ENCODE data around the gene CNPY1. TPM values are rescaled to one million over a fixed set of nuclear protein-coding genes. Genes with fewer than 3 reads are reported as not detected.
"Not testable (repeated sequence)": the region's sequence is repeated elsewhere in the genome, so short reads cannot be mapped to it uniquely, and the experiment has no call there.

The CNPY1 gene
- total RNA-seq, 1 donor from 2014 or later = not detected

- ATAC-seq = no peak
These were observed 31.7 kb upstream of the CNPY1 start for GRCh38 chr7:155578016-155578415.

GRCh38 chr7:155577509-155577905 lies 31.1 kb upstream of the CNPY1 start:
- ATAC-seq = no peak

GRCh38 chr7:155576900-155577508 lies 30.6 kb upstream of the CNPY1 start:
- peak; percentile 95 for ATAC-seq

GRCh38 chr7:155576416-155576815 lies 30.1 kb upstream of the CNPY1 start:
- ATAC-seq = peak; percentile 60

GRCh38 chr7:155574556-155575290 lies 28.4 kb upstream of the CNPY1 start:
- no peak for ATAC-seq

GRCh38 chr7:155571581-155572345 lies 25.4 kb upstream of the CNPY1 start:
- no peak for ATAC-seq

- no peak for ATAC-seq
These were observed 24.6 kb upstream of the CNPY1 start for GRCh38 chr7:155570991-155571390.

GRCh38 chr7:155570171-155570958 lies 24.0 kb upstream of the CNPY1 start:
- ATAC-seq = no peak

- no peak for ATAC-seq
These were observed 23.3 kb upstream of the CNPY1 start for GRCh38 chr7:155569681-155570080.

GRCh38 chr7:155568842-155569494 lies 22.6 kb upstream of the CNPY1 start:
- ATAC-seq = no peak

GRCh38 chr7:155568333-155568660 lies 21.9 kb upstream of the CNPY1 start:
- ATAC-seq = no peak

GRCh38 chr7:155567646-155568332 lies 21.4 kb upstream of the CNPY1 start:
- no peak for ATAC-seq

- ATAC-seq = no peak
These were observed 19.9 kb upstream of the CNPY1 start for GRCh38 chr7:155566011-155566836.

- no peak for ATAC-seq
These were observed 19.2 kb upstream of the CNPY1 start for GRCh38 chr7:155565596-155565995.

GRCh38 chr7:155562976-155563375 lies 16.6 kb upstream of the CNPY1 start:
- not testable (repeated sequence) for ATAC-seq

GRCh38 chr7:155562106-155562505 lies 15.7 kb upstream of the CNPY1 start:
- ATAC-seq = no peak

- ATAC-seq = peak; percentile 64
These were observed 14.8 kb upstream of the CNPY1 start for GRCh38 chr7:155560982-155561686.

GRCh38 chr7:155560196-155560885 lies 14.0 kb upstream of the CNPY1 start:
- ATAC-seq = no peak

- ATAC-seq = no peak
These were observed 13.3 kb upstream of the CNPY1 start for GRCh38 chr7:155559519-155560108.

All from esophagus mucosa (tissue), 1 donor.